SK-N-SH (cell line): ENCODE results near the gene NCAPG.

ENCODE experiments used
- EP300 ChIP-seq, 2 experiments: IDR thresholded peaks; 2 replicates each; pipeline versions ENCODE4 v1.4.0 to v1.6.1; 2012; ENCODE audit warnings: borderline replicate concordance in 1 of 2, low read depth in 1 of 2, low read length in 1 of 2
- EZH2phosphoT487 ChIP-seq: fragments of 200-600 bp; sonication (generic); IDR thresholded peaks from 2 replicates; pipeline ENCODE4 v1.6.1; 2017; ENCODE audit warnings: low read depth, mixed run types, mild to moderate bottlenecking, antibody characterized with exemption, moderate library complexity, borderline replicate concordance
- MEF2A ChIP-seq: IDR thresholded peaks from 2 replicates; pipeline ENCODE4 v1.4.0; 2012; ENCODE audit warnings: low read depth, borderline replicate concordance
- POLR2AphosphoS5 ChIP-seq: IDR thresholded peaks from 2 replicates; pipeline ENCODE4 v1.6.1; 2012; ENCODE audit warnings: low read depth, low read length
- RAD21 ChIP-seq: IDR thresholded peaks from 2 replicates; pipeline ENCODE4 v1.6.1; 2012; ENCODE audit warnings: mild to moderate bottlenecking, low read length
- RFX5 ChIP-seq: IDR thresholded peaks from 2 replicates; pipeline ENCODE4 v1.6.1; 2012; ENCODE audit warnings: mild to moderate bottlenecking, improper control_type of control experiment, low read length
- TAF1 ChIP-seq: IDR thresholded peaks from 2 replicates; pipeline ENCODE4 v1.6.1; 2012; ENCODE audit warnings: low read depth, mild to moderate bottlenecking, low read length, moderate library complexity, borderline replicate concordance
- TF ChIP-seq, protein P1 (sequence below): IDR thresholded peaks from 2 replicates; pipeline ENCODE4 v1.6.1; 2012; ENCODE audit warnings: mild to moderate bottlenecking, low read depth, low read length, moderate library complexity
- TF ChIP-seq, protein P2 (sequence below): fragments of 200-600 bp; sonication (generic); IDR thresholded peaks from 2 replicates; pipeline ENCODE4 v1.6.1; 2017; ENCODE audit warnings: antibody characterized with exemption, mild to moderate bottlenecking, moderate library complexity
- TF ChIP-seq, protein P3 (sequence below): IDR thresholded peaks from 2 replicates; pipeline ENCODE4 v1.4.0; 2012; ENCODE audit warnings: low read depth, borderline replicate concordance

DNA sequence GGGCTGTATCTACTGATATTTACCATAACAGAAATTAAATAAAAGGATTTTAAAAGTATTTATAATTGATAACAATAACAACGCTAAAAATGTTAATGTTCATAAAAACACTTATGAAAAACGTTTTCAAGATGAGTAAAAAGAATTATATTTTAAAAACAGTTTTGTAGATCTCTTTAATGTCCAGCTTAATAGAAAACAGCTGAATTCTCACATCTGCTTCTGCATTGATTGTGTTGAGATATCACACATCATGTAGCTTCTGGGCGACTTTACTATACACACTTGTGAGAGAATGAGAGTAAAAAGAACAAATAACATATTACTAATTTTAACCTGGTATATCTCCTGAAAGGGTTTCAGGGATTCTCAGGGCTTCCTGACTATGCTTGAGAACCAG, 83.6 kb downstream of the NCAPG start:
- TF ChIP-seq RAD21, result no peak
- TF ChIP-seq TAF1, result no peak
- TF ChIP-seq, protein P1, sequence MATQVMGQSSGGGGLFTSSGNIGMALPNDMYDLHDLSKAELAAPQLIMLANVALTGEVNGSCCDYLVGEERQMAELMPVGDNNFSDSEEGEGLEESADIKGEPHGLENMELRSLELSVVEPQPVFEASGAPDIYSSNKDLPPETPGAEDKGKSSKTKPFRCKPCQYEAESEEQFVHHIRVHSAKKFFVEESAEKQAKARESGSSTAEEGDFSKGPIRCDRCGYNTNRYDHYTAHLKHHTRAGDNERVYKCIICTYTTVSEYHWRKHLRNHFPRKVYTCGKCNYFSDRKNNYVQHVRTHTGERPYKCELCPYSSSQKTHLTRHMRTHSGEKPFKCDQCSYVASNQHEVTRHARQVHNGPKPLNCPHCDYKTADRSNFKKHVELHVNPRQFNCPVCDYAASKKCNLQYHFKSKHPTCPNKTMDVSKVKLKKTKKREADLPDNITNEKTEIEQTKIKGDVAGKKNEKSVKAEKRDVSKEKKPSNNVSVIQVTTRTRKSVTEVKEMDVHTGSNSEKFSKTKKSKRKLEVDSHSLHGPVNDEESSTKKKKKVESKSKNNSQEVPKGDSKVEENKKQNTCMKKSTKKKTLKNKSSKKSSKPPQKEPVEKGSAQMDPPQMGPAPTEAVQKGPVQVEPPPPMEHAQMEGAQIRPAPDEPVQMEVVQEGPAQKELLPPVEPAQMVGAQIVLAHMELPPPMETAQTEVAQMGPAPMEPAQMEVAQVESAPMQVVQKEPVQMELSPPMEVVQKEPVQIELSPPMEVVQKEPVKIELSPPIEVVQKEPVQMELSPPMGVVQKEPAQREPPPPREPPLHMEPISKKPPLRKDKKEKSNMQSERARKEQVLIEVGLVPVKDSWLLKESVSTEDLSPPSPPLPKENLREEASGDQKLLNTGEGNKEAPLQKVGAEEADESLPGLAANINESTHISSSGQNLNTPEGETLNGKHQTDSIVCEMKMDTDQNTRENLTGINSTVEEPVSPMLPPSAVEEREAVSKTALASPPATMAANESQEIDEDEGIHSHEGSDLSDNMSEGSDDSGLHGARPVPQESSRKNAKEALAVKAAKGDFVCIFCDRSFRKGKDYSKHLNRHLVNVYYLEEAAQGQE, result no peak
- TF ChIP-seq, protein P2, sequence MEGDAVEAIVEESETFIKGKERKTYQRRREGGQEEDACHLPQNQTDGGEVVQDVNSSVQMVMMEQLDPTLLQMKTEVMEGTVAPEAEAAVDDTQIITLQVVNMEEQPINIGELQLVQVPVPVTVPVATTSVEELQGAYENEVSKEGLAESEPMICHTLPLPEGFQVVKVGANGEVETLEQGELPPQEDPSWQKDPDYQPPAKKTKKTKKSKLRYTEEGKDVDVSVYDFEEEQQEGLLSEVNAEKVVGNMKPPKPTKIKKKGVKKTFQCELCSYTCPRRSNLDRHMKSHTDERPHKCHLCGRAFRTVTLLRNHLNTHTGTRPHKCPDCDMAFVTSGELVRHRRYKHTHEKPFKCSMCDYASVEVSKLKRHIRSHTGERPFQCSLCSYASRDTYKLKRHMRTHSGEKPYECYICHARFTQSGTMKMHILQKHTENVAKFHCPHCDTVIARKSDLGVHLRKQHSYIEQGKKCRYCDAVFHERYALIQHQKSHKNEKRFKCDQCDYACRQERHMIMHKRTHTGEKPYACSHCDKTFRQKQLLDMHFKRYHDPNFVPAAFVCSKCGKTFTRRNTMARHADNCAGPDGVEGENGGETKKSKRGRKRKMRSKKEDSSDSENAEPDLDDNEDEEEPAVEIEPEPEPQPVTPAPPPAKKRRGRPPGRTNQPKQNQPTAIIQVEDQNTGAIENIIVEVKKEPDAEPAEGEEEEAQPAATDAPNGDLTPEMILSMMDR, result no peak
- no peak for TF ChIP-seq RFX5
- TF ChIP-seq POLR2AphosphoS5, result no peak
- no peak for TF ChIP-seq MEF2A
- TF ChIP-seq EP300 (IDR thresholded peaks at IDR 0.05; ENCODE audit: borderline replicate concordance in 1 of 2, low read depth in 1 of 2, low read length in 1 of 2), result no peak
- TF ChIP-seq EZH2phosphoT487, result no peak
- TF ChIP-seq, protein P3, sequence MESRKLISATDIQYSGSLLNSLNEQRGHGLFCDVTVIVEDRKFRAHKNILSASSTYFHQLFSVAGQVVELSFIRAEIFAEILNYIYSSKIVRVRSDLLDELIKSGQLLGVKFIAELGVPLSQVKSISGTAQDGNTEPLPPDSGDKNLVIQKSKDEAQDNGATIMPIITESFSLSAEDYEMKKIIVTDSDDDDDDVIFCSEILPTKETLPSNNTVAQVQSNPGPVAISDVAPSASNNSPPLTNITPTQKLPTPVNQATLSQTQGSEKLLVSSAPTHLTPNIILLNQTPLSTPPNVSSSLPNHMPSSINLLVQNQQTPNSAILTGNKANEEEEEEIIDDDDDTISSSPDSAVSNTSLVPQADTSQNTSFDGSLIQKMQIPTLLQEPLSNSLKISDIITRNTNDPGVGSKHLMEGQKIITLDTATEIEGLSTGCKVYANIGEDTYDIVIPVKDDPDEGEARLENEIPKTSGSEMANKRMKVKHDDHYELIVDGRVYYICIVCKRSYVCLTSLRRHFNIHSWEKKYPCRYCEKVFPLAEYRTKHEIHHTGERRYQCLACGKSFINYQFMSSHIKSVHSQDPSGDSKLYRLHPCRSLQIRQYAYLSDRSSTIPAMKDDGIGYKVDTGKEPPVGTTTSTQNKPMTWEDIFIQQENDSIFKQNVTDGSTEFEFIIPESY, result no peak
